OCI-LY1 (cell line): Measurements from ENCODE around the gene MALT1.

Source experiments
- CTCF ChIP-seq: fragments of 200-600 bp; sonication (generic), shearing (Covaris generic); IDR thresholded peaks from 2 replicates; pipeline ENCODE4 v1.5.1; 2017; ENCODE audit warnings: mild to moderate bottlenecking, antibody characterized with exemption, low read length, moderate library complexity, mixed read lengths
- EZH2 ChIP-seq: fragments of 200-600 bp; sonication (generic), shearing (Covaris generic); IDR thresholded peaks from 2 replicates; pipeline ENCODE4 v1.8.0; 2017; ENCODE audit warnings: borderline replicate concordance, mixed run types, mild to moderate bottlenecking, antibody characterized with exemption, low read length, moderate library complexity, mixed read lengths

GRCh38 chr18:58687871-58688308, 16.6 kb downstream of the MALT1 start:
- no peak for TF ChIP-seq CTCF
- TF ChIP-seq EZH2 = no peak
